ENCODE data around the gene COBL.

Gene COBL

GRCh38 chr7:51084121-51084520 is 232.5 kb downstream of the COBL start:
- TF ChIP-seq CTCF (IDR thresholded peaks at IDR 0.05; ENCODE audit: low read length, missing control alignments): no peak
- no peak for DNase-seq (ENCODE audit: low read depth)

GRCh38 chr7:51082940-51083533 is 233.6 kb downstream of the COBL start:
- H3K4me3 ChIP-seq (replicated peaks; ENCODE audit: low read depth, low read length): no peak overlapping the region
- no peak for TF ChIP-seq CTCF (IDR thresholded peaks at IDR 0.05; ENCODE audit: low read length, missing control alignments)
- DNase-seq (ENCODE audit: low read depth): no peak

More at GRCh38 chr7:51084121-51084520, 232.5 kb downstream of the COBL start:
- no peak overlapping the region for H3K4me3 ChIP-seq (replicated peaks; ENCODE audit: low read depth, low read length)

GRCh38 chr7:51082096-51082840 is 234.3 kb downstream of the COBL start:
- H3K4me3 ChIP-seq (replicated peaks; ENCODE audit: low read depth, low read length): no peak overlapping the region
- DNase-seq (ENCODE audit: low read depth): no peak
- TF ChIP-seq CTCF (IDR thresholded peaks at IDR 0.05; ENCODE audit: low read length, missing control alignments): no peak

GRCh38 chr7:51081270-51081890 is 235.2 kb downstream of the COBL start:
- DNase-seq (ENCODE audit: low read depth): no peak
- no peak for TF ChIP-seq CTCF (IDR thresholded peaks at IDR 0.05; ENCODE audit: low read length, missing control alignments)
- no peak overlapping the region for H3K4me3 ChIP-seq (replicated peaks; ENCODE audit: low read depth, low read length)

GRCh38 chr7:51080622-51081269 is 235.9 kb downstream of the COBL start:
- no peak overlapping the region for H3K4me3 ChIP-seq (replicated peaks; ENCODE audit: low read depth, low read length)
- no peak for DNase-seq (ENCODE audit: low read depth)
- TF ChIP-seq CTCF (IDR thresholded peaks at IDR 0.05; ENCODE audit: low read length, missing control alignments): no peak

GRCh38 chr7:51080216-51080615 is 236.4 kb downstream of the COBL start:
- TF ChIP-seq CTCF (IDR thresholded peaks at IDR 0.05; ENCODE audit: low read length, missing control alignments): no peak
- no peak overlapping the region for H3K4me3 ChIP-seq (replicated peaks; ENCODE audit: low read depth, low read length)
- DNase-seq (ENCODE audit: low read depth): no peak

Measured in fibroblast of pulmonary artery (primary cell).